KOPT-K1 (cell line): Measurements from ENCODE around the gene SH3BP5.
A peak's percentile ranks its signal among the peaks of the same experiment; 100 is the strongest.

ENCODE experiments used
- H3K27ac ChIP-seq: fragments of 200-600 bp; sonication (generic); 2 replicates; pipeline ENCODE4 v1.5.1; 2016; ENCODE audit warnings: antibody characterized with exemption, mild to moderate bottlenecking, low read depth, low read length; ENCODE audit not compliant: poor library complexity, severe bottlenecking
- H3K36me3 ChIP-seq: fragments of 200-600 bp; sonication (generic); 2 replicates; pipeline ENCODE4 v1.5.1; 2017; ENCODE audit warnings: antibody characterized with exemption, mild to moderate bottlenecking, low read length, moderate library complexity; ENCODE audit not compliant: insufficient read depth
- H3K9me3 ChIP-seq: fragments of 200-600 bp; sonication (generic); 2 replicates; pipeline ENCODE4 v1.5.1; 2017; ENCODE audit warnings: antibody characterized with exemption, low read length, mild to moderate bottlenecking; ENCODE audit not compliant: insufficient read depth, poor library complexity, severe bottlenecking

SH3BP5 gene

GRCh38 chr3:15339001-15339400 is 6.6 kb upstream of the SH3BP5 start:
- peak overlapping the region; percentile 4 for H3K27ac ChIP-seq
- no peaks in the 10 kb centered on the region for H3K36me3 ChIP-seq
- H3K9me3 ChIP-seq, result no peaks in the 10 kb centered on the region

- H3K9me3 ChIP-seq, result no peaks in the 10 kb centered on the region
- no peaks in the 10 kb centered on the region for H3K36me3 ChIP-seq
- H3K27ac ChIP-seq, result no peak overlapping the region
These were observed 5.6 kb upstream of the SH3BP5 start for GRCh38 chr3:15337963-15338362.

- H3K36me3 ChIP-seq, result no peaks in the 10 kb centered on the region
- H3K9me3 ChIP-seq, result no peaks in the 10 kb centered on the region
- no peak overlapping the region for H3K27ac ChIP-seq
These were observed 3.7 kb upstream of the SH3BP5 start for GRCh38 chr3:15336057-15336456.

- no peaks in the 10 kb centered on the region for H3K9me3 ChIP-seq
- H3K36me3 ChIP-seq, result no peaks in the 10 kb centered on the region
- H3K27ac ChIP-seq, result no peak overlapping the region
These were observed 1.5 kb upstream of the SH3BP5 start for GRCh38 chr3:15333956-15334263.

GRCh38 chr3:15333099-15333955 is 941 bp upstream of the SH3BP5 start:
- Histone ChIP-seq H3K27ac (no peak overlapping the region), H3K36me3 (no peaks in the 10 kb centered on the region), H3K9me3 (no peaks in the 10 kb centered on the region)

- H3K27ac ChIP-seq, result peak overlapping the region; percentile 35
- H3K9me3 ChIP-seq, result no peaks in the 10 kb centered on the region
- no peaks in the 10 kb centered on the region for H3K36me3 ChIP-seq
These were observed 581 bp downstream of the SH3BP5 start for GRCh38 chr3:15331606-15332404.

- Histone ChIP-seq H3K27ac (no peak overlapping the region), H3K9me3 (no peaks in the 10 kb centered on the region), H3K36me3 (no peaks in the 10 kb centered on the region)
These were observed 1.2 kb downstream of the SH3BP5 start for GRCh38 chr3:15331072-15331605.

GRCh38 chr3:15330031-15330596 is 2.3 kb downstream of the SH3BP5 start:
- Histone ChIP-seq H3K27ac (no peak overlapping the region), H3K9me3 (no peaks in the 10 kb centered on the region), H3K36me3 (no peaks in the 10 kb centered on the region)

GRCh38 chr3:15329046-15330005 is 3.1 kb downstream of the SH3BP5 start:
- Histone ChIP-seq H3K9me3 (no peaks in the 10 kb centered on the region), H3K27ac (no peak overlapping the region)

GRCh38 chr3:15327941-15328340 is 4.4 kb downstream of the SH3BP5 start:
- H3K36me3 ChIP-seq, result no peaks in the 10 kb centered on the region
- H3K9me3 ChIP-seq, result no peaks in the 10 kb centered on the region
- peak overlapping the region; percentile 46 for H3K27ac ChIP-seq

More at GRCh38 chr3:15329046-15330005, 3.1 kb downstream of the SH3BP5 start:
- no peaks in the 10 kb centered on the region for H3K36me3 ChIP-seq

GRCh38 chr3:15326673-15327072 is 5.7 kb downstream of the SH3BP5 start:
- H3K27ac ChIP-seq, result peak overlapping the region; percentile 46

GRCh38 chr3:15326037-15326436 is 6.3 kb downstream of the SH3BP5 start:
- H3K36me3 ChIP-seq, result no peaks in the 10 kb centered on the region
- H3K27ac ChIP-seq, result peak overlapping the region; percentile 15
- H3K9me3 ChIP-seq, result no peaks in the 10 kb centered on the region

More at GRCh38 chr3:15326673-15327072, 5.7 kb downstream of the SH3BP5 start:
- no peaks in the 10 kb centered on the region for H3K36me3 ChIP-seq
- H3K9me3 ChIP-seq, result no peaks in the 10 kb centered on the region

GRCh38 chr3:15325228-15325627 is 7.2 kb downstream of the SH3BP5 start:
- H3K9me3 ChIP-seq, result no peaks in the 10 kb centered on the region
- H3K27ac ChIP-seq, result no peak overlapping the region
- H3K36me3 ChIP-seq, result no peaks in the 10 kb centered on the region

- Histone ChIP-seq H3K27ac (peak overlapping the region; percentile 22), H3K36me3 (no peaks in the 10 kb centered on the region), H3K9me3 (no peaks in the 10 kb centered on the region)
These were observed 8.0 kb downstream of the SH3BP5 start for GRCh38 chr3:15324379-15324808.
